ENCODE results near the gene C1orf122. TPM values are rescaled to one million over a fixed set of nuclear protein-coding genes. Genes with fewer than 3 reads are reported as not detected.
A peak's percentile ranks its signal among the peaks of the same experiment; 100 is the strongest.

C1orf122 gene
- total RNA-seq, 1 donor from 2014 or later = 52.2 TPM

DNA sequence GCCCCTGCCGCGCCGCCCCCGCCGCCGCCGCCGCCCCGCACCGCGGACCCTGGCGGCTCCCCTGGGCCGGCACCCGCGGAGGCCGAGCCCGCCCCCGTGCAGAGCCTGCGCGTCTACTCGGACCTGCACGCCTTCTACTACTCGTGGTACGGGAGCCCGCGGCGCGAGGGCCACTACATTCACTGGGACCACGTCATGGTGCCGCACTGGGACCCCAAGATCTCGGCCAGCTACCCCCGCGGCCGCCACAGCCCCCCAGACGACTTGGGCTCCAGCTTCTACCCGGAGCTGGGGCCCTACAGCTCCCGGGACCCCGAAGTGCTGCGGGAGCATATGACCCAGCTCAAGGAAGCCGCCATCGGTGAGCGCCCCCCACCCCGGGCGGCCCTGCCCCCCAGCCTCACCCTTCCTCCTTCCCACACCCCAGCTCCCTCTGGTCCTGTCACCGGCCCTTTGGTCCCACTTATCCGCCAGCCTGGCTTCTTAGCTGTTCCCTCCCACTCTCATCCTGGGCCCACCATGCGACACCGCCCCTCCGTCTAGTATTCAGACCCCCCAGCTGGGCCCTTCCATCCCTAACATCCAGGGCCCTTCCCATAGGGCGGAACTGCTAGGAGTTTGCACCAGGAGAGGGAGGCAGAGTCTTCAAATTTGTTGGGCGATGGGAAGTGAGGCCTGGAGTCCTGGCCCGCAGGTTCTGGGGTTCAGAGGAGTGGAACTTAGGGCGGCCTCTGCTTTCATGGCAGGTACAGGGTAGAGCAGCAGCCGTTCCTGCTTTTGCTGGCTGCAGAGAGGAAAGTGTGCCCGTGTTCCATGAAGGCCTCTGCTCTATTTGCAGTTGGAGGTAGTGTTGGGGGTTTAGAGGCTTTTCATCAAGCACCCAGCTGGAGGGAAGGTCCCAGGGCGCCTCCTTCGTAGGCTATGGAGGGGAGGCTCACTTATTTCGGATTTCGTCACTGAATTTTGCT is 12.9 kb upstream of the C1orf122 start:
- no peak for DNase-seq
- peak; percentile 18 for ATAC-seq (ENCODE audit: poor library complexity)
- intact Hi-C loops (cut with DNase I) = no loop called here

DNA sequence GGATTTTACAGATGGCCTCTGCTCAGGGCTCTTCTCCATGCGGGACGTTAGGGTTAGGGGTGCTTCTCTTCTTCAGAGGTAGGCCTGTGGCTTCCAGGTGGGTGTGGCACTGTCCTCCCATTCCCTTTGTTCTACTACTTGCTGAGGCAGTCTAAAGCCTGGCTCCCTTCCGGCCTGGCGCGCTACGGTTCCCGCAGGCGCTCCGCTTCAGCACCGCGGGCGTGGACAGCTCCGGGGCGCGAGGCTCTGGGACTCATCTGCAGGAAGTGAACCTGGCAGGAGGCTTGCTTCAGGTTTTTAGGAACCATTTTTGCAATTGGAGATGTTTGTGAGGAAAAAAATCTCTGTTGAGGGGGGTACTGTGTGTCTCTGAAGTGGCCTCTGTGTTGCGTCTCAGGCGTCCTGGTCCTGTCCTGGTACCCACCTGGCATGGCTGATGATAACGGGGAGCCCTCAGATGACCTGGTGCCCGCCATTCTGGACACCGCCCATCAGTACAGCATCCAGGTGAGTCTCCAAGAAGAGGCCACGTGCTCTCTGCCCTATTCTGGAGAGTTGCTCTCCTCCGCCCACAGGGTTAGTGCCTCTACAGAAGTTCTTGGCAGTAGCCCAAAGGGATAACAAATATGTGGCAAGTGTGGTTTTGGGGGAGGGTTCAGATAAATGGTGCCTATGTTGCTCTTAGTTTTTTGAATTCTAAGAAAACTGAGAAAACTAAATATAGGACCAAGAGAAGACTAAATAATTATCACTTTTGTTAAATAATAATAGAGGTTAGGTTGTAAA is 12.1 kb upstream of the C1orf122 start:
- intact Hi-C loops (cut with DNase I) = no loop called here
- ATAC-seq (ENCODE audit: poor library complexity) (peak; percentile 77), DNase-seq (peak; percentile 73)

- ATAC-seq (ENCODE audit: poor library complexity) (no peak), DNase-seq (no peak)
- intact Hi-C loops (cut with DNase I) = no loop called here
Measured at GRCh38 chr1:37797750-37798345, 9.7 kb upstream of the C1orf122 start.

GRCh38 chr1:37802439-37802838 is 5.2 kb upstream of the C1orf122 start:
- DNase-seq (no peak), ATAC-seq (ENCODE audit: poor library complexity) (no peak)
- intact Hi-C loops (cut with DNase I) = no loop called here

GRCh38 chr1:37807220-37807554 is 403 bp upstream of the C1orf122 start:
- DNase-seq = no peak
- no peak for ATAC-seq (ENCODE audit: poor library complexity)
- intact Hi-C loops (cut with DNase I) = no loop called here

GRCh38 chr1:37808369-37809319 is 1.1 kb downstream of the C1orf122 start:
- ATAC-seq (ENCODE audit: poor library complexity) (peak; percentile 90), DNase-seq (peak; percentile 80)
- intact Hi-C loops (cut with DNase I) = loop anchor here (2.0 kb wide), 1 partner anchor 50 kb away; the partner anchor contains the start of gene MTF1

DNA sequence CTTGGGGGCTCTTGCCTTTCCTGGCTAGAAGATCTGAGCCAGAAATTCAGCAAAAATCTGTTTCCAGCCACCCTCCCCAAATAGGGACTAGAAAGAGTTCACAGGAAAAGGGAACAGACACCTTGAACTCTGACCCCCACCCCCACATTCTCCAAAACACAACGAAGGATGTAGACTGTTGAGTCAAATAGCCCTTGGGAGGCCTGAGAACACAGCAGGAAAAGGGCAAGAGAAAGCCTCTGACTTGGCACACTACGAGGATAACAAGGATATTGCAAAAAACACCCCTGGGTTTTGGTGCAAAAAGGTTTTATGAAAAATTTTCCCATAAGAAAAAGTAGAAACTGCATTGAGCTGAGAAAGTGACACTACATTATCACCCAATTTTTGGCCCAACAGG is 2.4 kb downstream of the C1orf122 start:
- no peak for ATAC-seq (ENCODE audit: poor library complexity)

DNA sequence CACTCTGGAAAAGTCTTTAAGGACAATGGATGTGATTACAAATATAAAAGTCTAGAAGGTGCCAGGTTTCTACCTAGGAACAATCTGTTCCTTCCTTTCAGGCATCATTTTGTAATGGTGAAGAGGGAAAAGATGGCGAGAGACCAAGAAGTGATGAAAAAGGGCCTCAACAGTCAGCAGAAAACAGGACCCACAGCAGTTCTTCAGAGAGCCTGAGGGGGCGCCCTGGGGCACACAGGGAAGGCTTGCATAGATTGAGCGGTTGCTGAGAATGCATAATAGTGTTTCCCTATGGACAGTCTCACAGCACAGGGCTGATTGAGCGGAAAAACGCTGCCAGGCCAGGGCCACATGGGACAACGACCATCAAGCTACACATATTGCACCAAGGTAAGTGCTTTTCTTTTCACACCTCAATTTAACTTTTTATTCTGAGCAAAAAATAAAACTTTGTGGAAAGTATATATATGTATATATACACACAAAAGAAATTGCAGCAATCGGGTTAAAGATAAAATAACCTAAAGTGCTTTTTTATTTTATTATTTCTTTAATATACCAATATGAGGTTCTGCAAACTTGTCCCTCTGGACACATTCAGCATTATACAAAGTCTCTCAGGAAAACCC is 3.6 kb downstream of the C1orf122 start:
- intact Hi-C loops (cut with DNase I) = no loop called here
- no peak for ATAC-seq (ENCODE audit: poor library complexity)
- DNase-seq = peak; percentile 81

More for the DNA sequence above, 2.4 kb downstream of the C1orf122 start:
- DNase-seq = no peak
- intact Hi-C loops (cut with DNase I) = loop anchor here (2.0 kb wide), 1 partner anchor 49 kb away; the partner anchor contains the start of gene MTF1

DNA sequence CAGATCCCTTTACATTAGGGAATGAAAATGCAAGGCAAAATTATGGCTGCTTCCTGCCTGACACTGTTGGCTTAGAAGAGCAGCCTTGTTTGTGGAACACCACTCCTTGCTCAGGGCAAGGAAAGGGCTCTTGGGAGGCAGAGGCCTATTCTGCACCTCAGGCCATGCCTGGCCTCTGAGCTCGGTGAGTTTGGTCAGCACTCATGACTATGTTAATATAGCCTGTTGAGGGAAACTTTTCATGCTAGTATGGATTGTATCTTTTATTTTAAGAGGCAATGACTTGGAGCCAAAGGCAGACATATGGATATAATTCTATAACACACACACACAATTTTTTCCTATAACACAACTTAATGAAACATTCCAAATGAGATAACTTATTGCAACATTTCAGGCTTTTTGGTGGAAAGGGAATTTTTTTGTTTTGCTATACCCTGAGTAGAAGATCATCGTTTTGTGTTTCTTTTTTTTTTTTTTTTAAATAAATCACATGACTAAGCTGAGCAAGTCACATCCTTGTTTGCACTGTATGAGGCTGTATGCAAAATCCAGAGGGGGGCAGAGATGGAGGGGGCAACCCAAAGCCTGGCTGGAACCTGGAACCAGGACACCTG is 6.0 kb downstream of the C1orf122 start:
- ATAC-seq (ENCODE audit: poor library complexity) = no peak
- intact Hi-C loops (cut with DNase I) = no loop called here
- no peak for DNase-seq

GRCh38 chr1:37814252-37814651 is 6.7 kb downstream of the C1orf122 start:
- DNase-seq (no peak), ATAC-seq (ENCODE audit: poor library complexity) (no peak)
- intact Hi-C loops (cut with DNase I) = no loop called here

DNA sequence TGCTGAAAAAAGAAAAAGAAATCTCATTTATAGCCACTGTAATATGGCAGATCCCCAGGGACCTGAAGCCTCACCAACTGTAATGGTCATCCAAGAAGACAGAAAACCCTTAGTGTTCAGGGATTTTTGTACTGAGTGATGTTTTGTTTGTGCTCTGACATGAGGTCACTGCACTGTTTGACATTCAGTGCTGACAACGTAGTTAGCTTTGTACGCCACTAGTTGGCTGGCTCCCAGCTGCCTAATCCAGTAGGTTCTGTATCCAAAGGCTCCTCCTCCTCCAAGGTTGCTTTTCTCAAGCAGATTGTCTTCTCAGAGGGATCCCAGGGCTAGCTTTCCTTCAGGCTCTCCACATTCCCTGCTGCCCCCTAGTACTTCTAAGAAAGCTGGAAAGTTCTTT is 9.9 kb downstream of the C1orf122 start:
- DNase-seq = peak; percentile 54
- ATAC-seq (ENCODE audit: poor library complexity) = peak; percentile 66
- intact Hi-C loops (cut with DNase I) = no loop called here

DNA sequence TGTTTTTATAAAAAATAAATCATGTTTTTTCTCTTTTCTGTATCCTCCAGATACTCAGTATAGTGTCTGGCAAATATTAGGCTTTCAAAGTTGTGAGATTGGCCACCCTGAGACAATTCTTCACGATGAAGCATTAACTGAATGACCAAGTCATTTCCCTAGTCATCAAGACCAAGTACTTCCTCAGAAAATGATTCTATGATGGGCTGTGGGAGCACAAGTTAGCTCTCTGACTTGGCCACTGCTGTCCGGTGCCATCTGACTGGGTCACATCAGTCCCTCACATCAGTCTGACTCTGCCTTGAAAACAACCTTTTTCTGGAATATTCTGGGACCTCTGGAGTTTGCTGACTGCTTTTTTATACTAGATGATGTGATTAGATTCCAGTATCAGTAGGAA is 13.9 kb downstream of the C1orf122 start:
- intact Hi-C loops (cut with DNase I) = no loop called here
- DNase-seq (no peak), ATAC-seq (ENCODE audit: poor library complexity) (no peak)

DNA sequence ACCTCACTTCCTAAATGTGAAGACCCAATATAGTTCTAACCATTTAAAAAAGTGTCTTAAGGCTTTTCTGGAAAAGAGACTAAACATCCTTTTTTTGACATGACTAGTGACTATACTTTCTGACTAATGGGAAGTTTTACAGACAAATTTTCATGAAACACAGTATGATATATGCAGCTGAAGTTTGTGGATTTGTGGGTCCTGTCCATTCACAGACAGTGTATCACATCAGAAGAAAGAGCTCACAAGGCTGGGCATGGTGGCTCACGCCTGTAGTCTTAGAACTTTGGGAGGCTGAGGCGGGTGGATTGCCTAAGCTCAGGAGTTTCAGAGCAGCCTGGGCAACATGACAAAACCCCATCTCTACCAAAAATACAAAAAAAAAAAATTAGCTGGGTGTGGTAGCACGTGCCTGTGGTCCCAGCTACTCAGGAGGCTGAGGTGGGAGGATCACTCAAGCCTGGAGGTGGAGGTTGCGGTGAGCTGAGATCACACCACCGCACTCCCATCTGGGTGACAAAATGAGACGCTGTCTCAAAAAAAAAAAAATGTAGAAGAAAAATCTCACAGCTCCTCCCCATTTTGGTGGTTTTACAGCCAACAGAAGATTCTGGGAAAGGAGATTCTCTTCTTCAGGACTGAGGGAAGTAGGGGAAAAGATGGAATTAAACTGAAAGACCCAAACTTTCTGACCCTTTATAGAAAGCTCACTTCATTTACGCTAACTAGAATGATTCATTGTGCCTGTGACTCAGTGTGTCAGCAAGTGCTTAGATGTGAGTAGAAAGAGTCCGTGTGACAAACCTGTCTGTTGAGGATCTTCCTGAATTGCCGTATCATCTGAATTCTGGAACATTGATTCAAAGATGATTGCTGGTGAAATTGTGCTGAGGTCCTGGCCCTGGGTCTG is 15.6 kb downstream of the C1orf122 start:
- intact Hi-C loops (cut with DNase I) = no loop called here
- DNase-seq = no peak
- no peak for ATAC-seq (ENCODE audit: poor library complexity)

GRCh38 chr1:37824001-37824400 is 16.4 kb downstream of the C1orf122 start:
- no peak for DNase-seq
- ATAC-seq (ENCODE audit: poor library complexity) = no peak
- intact Hi-C loops (cut with DNase I) = no loop called here

- ATAC-seq (ENCODE audit: poor library complexity) (no peak), DNase-seq (no peak)
- intact Hi-C loops (cut with DNase I) = no loop called here
Measured at GRCh38 chr1:37825506-37825905, 17.9 kb downstream of the C1orf122 start.

DNA sequence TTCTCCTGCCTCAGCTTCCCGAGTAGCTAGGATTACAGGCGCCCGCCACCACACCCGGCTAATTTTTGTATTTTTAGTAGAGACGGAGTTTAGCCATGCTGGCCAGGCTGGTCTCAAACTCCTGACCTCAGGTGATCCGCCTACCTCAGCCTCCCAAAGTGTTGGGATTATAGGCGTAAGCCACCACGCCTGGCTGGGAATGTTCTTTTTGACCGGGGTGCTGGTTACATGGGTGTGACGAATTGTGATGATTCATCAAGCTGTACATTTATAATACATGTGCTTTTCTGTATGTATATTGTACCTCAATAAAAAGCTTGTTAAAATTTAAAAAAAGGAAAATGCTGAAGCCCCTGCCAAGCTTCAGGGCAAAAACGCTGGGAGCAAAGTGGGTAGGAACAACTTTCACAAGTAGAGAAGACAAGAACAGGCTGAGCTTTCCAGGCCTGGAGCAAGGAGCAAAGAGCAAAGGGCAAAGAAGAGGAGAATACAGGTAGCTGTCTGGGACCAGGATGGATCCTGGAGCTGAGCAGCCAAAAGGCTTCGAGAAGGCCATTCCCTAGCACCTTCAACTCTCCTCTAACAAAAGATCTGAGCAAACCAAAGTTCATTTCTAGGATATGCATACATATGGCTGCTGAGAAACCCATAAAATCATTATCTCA is 21.0 kb downstream of the C1orf122 start:
- ATAC-seq (ENCODE audit: poor library complexity) (no peak), DNase-seq (no peak)
- intact Hi-C loops (cut with DNase I) = no loop called here

All from Right ventricle myocardium superior (tissue), 1 donor.